HG02763 (cell line): ENCODE measurements around the gene UBE2G1.
"Not testable (repeated sequence)": the region's sequence is repeated elsewhere in the genome, so short reads cannot be mapped to it uniquely, and the experiment has no call there.

ENCODE experiments used
- ATAC-seq: cut with Tn5 transposase; IDR thresholded peaks from one replicate; pipeline ENCODE4 v1.9.1; 2021; ENCODE audit warnings: mild to moderate bottlenecking, moderate library complexity; ENCODE audit not compliant: unreplicated experiment

The UBE2G1 gene, protein sequence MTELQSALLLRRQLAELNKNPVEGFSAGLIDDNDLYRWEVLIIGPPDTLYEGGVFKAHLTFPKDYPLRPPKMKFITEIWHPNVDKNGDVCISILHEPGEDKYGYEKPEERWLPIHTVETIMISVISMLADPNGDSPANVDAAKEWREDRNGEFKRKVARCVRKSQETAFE

GRCh38 chr17:4366327-4367063, at the start of gene UBE2G1:
TSS of gene UBE2G1 (minus strand) at chr17:4366675. CDS start at chr17:4366316, 359 bp downstream.
- peak; percentile 73 for ATAC-seq

- no peak for ATAC-seq
Observed at GRCh38 chr17:4412933-4413831, 46.7 kb upstream of the UBE2G1 start.

GRCh38 chr17:4411201-4411600, 44.7 kb upstream of the UBE2G1 start:
- ATAC-seq = no peak

DNA sequence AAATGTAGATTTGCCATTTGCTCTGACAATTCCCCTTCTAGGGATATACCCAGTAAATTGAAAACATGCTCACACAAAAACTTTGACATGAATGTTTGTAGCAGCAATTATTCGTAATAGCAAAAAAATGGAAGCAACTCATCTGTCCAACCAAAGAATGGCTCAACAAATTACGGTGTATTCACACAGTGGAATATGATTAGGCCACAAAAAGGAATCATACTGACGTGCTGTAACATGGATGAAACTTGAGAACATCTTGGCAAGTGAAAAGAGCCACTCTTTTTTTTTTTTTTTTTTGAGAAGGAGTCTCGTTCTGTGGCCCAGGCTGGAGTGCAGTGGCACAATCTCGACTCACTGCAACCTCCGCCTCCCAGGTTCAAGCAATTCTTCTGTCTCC, 43.2 kb upstream of the UBE2G1 start:
- no peak for ATAC-seq

DNA sequence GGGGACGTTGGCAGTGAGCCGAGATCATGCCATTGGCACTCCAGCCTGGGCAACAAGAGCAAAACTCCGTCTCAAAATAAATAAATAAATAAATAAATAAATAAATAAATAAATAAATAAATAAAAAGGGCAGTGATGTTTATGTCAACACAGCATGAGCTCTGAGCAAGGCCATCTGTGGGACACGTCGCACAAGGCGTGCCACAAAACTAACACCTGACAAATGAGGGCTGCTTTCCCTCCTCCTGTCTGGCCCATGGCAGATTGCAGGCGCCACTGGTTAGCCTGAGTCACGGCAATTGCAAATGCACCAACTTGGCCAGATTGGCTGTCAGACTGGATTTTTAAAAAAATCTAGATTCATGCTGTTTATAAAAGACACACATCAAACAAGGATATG, 41.4 kb upstream of the UBE2G1 start:
- ATAC-seq = no peak

- ATAC-seq = no peak
Observed at GRCh38 chr17:4407216-4407615, 40.7 kb upstream of the UBE2G1 start.

DNA sequence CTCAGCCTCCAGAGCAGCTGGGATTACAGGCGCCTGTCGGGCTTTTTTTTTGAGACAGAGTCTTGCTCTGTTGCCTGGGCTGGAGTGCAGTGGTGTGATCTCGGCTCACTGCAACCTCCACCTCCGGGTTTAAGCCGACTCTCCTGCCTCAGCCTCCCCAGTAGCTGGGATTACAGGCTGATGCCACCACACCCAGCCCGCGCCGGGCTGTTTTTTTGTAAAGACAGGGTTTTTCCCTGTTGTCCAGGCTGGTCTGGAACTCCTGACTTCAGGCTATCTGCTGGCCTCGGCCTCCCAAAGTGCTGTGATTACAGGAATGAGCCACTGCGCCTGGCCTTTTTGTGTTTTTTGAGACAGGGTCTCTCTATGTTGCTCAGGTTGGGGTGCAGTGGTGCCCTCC, 39.9 kb upstream of the UBE2G1 start:
- ATAC-seq = no peak

- ATAC-seq = no peak
Observed at GRCh38 chr17:4405699-4406098, 39.2 kb upstream of the UBE2G1 start.

DNA sequence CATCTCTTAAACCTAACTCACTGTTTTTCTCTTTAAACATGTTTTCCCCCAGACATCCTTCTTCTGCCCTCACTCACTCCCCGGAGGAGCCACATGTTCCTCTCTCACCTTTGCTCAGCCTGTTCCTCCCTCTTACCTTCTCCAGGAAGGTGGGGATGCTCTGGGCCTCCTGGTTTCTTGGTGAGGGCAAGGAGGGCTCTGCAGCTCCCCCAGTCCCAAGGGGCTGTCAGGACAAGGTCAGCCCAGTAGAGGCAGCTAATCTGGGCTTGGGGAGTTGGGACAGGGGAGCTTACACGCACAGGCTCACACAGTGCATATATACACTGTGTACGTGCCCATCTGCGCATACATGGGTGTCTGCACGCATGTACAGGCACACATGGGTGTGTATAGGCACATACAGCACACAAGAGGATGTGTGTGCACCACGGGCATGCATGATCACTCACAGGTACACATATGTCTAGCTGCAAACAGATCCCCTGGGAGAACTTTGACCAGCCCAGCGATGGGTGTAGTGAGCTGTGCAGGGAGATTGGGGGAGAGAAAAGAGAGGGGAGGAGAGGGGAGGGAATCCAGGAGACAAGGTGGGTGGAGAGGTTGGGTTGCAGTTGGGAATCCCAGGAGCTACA, 38.7 kb upstream of the UBE2G1 start:
- ATAC-seq = no peak

DNA sequence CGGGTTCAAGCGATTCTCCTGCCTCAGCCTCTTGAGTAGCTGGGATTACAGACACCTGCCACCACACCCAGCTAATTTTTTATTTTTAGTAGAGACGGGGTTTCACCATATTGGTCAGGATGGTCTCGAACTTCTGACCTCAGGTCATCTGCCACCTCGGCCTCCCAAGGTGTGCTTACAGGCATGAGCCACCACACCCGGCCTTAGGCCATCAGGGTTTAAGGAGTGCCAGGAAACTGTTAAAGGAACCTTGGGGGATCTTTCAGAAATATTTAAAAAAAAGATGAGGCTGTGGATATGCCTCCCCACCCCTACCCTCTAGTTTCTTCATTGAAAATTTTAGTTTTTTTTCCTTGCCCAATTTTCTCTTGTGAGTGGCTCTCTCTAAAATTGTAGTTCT, 31.4 kb upstream of the UBE2G1 start:
- no peak for ATAC-seq

DNA sequence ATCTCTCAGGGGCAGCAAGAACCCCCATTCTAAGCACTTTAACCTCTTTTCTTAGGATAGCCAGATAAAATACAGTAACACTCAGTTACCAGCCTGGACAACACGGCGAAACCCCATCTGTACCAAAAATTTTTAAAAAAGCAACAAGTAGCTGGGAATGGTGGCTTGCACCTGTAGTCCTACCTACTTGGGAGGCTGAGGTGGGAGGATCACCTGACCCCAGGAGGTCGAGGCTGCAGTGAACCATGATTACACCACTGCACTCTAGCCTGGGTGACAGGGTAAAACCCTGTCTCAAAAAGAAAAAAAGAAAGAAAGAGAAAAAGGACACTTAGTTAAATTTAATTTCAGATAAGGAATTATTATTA, 28.6 kb upstream of the UBE2G1 start:
- no peak for ATAC-seq

- ATAC-seq = no peak
Observed at GRCh38 chr17:4394208-4395110, 28.0 kb upstream of the UBE2G1 start.

- ATAC-seq = no peak
Observed at GRCh38 chr17:4393806-4394205, 27.3 kb upstream of the UBE2G1 start.

- no peak for ATAC-seq
Observed at GRCh38 chr17:4389079-4389478, 22.6 kb upstream of the UBE2G1 start.

DNA sequence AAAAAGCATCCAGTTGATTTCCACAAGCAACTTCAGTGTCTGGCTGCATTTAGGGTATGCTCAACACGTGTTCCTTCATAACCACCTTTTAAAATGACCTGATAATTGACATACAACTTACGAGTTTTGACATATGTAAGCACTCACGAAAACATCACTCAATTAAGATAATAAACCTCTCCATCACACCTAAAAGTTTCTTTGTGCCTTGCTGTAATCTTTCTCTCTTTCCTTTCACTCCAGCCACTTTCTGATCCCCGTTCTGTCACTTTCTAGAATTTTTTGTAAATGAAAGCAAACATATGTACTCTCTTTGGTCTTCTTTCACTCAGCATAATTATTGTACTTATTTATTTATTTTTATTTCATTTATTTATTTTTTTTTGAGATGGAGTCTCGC, 20.7 kb upstream of the UBE2G1 start:
- ATAC-seq = no peak

DNA sequence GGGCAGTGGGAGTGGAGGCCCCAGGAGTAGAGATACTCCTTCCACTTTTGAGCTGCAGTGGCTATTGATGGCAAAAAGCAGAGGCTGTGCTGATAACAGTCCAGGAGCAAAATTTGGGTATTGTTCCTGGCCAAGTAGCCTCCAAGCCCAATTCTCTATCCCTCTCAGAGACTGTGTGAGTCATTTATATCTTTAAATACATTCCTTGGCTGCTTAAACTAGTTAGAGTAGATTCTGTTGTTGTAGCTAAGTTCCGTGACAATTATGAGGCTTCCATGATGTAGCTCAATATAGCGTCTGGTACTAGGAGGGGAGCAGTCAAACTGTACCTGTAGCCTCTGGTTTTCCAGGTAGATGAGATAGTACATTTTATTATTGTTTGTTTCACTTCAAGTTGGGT, 19.9 kb upstream of the UBE2G1 start:
- ATAC-seq = no peak

DNA sequence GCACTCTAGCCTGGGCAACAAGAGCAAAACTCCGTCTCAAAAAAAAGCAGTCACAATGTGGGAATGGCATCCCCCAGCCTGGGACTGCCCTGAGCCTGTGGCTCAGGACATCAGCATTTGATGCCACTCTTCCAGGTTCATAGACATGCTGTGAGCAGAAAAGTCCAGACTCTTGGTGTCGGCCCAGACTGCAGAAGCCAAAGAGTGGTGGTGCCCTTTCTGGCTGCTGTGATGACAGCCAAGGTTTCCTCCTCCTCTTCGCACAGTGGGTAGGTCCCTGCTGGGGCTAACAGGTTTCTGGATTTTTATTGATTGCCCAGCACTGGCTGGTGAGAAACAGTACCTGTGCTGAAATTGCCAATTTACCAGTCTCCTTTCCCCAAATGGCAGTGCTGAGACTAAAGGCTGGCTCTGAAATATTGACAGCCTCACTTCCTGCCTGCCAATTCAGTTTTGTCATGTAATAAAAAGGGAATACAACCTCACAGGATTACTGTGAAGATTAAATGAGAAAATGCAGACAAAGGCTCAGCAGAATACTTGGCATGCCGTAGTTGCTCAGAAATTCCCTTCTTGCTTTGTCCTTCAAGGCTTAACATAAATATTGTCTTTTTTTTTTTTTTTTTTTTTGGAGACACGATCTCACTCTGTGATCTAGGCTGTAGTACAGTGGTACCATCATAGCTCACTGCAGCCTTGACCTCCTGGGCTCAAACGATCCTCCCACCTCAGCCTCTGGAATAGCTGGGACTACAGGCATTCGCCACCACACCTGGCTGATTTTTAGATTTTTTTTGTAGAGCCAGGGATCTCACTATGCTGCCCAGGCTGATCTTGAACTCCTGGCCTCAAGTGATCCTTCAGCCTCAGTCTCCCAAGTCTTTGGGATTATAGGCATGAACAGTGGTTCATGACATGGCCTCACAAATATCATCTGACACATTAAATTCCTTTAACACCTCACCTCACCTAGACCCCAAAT, 15.5 kb upstream of the UBE2G1 start:
- no peak for ATAC-seq

DNA sequence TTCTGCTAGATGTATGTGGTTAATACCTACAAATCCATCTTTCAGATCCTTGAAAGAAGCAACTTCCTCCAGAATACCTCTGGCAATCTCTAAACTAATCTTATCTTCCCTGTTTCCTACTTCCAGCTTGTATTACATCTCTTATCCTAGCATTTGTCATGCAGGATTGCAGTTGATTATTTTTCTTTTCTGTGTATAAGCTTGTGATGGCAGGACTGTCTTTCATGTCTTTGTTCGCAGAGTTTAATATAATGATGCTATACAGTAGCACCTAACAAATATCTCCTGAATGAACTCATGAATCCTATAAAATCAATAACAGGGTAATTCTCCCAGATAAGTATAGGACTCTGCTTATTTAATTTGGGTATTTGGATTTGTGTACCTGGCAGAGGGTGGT, 12.2 kb upstream of the UBE2G1 start:
- ATAC-seq = no peak

- not testable (repeated sequence) for ATAC-seq
Observed at GRCh38 chr17:4377247-4377646, 10.8 kb upstream of the UBE2G1 start.
